ENCODE data around the gene STAM2.

Gene STAM2

DNA sequence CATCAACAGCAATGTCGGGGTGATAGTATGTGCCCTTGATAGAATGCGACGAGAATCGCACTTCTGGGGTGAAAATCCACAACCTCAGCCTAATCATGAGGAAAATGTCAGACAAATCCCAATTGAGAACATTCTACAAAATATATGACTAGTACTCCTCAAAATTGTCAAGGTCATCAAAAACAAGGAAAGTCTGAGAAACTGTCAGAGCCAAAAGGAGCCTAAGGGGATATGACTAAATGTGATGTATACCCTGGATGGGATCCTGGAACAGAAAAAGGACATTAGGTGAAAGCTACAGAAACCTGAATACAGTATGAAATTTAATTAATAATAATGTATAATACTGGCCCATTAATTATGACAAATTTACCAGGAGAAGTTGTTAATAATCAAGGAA is 69.1 kb downstream of the STAM2 start:
- Histone ChIP-seq H3K9ac (ENCODE audit: low read depth, low read length) (no peak overlapping the region), H3K4me3 (ENCODE audit: low read depth, low read length) (no peak overlapping the region), H3K9me3 (ENCODE audit: control insufficient read depth, insufficient read depth, low read length) (no peaks in the 10 kb centered on the region), H3K36me3 (ENCODE audit: control insufficient read depth, insufficient read depth, low read length) (no peaks in the 10 kb centered on the region), H3K4me1 (ENCODE audit: control insufficient read depth, insufficient read depth, low read length) (0 out of 2 replicates have a peak, but pooled peaks cover 5% of the 10 kb centered on the region), H3K27ac (ENCODE audit: low read depth, low read length) (no peak overlapping the region), H3K27me3 (ENCODE audit: control insufficient read depth, insufficient read depth, low read length) (no peaks in the 10 kb centered on the region)

DNA sequence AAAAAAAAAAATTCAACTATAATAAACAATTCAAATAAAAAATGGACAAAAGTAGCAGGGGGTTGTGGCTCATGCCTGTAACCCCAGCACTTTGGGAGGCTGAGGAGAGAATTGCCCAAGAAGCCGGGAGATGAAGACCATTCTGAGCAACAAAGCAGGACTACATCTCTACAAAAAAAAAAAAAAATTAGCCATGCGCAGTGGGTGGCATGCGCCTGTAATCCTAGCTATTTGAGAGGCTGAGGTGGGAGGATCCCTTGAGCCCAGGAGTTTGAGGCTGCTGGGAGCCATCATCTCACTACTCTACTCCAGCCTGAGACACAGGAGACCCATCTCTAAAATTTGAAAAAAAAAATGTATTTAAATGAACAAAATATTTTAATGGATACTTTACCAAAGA is 72.3 kb downstream of the STAM2 start:
- H3K36me3 ChIP-seq (ENCODE audit: control insufficient read depth, insufficient read depth, low read length): no peaks in the 10 kb centered on the region
- no peaks in the 10 kb centered on the region for H3K4me1 ChIP-seq (ENCODE audit: control insufficient read depth, insufficient read depth, low read length)
- H3K27ac ChIP-seq (ENCODE audit: low read depth, low read length): no peak overlapping the region
- no peaks in the 10 kb centered on the region for H3K9me3 ChIP-seq (ENCODE audit: control insufficient read depth, insufficient read depth, low read length)
- H3K4me3 ChIP-seq (ENCODE audit: low read depth, low read length): no peak overlapping the region
- H3K27me3 ChIP-seq (ENCODE audit: control insufficient read depth, insufficient read depth, low read length): peaks cover 30% of the 10 kb centered on the region
- no peak overlapping the region for H3K9ac ChIP-seq (ENCODE audit: low read depth, low read length)

DNA sequence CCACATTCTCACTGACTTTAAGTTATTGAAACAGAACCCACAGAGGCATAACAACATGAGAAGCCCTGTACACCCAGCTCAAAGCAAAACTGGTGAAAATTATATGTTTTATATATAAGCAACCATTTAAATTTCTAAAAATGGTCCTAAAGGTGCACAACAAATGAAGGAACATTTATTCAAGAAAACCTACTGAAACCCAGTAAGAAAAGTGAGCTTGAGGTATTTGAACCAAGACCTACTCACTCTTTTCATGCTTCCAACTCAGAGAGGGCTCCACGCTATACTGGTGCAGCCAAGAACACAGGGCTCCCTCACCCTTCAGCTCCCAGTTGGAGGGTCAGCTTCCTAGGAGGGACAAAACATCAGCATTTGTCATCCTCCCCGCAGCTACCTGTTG is 74.6 kb downstream of the STAM2 start:
- Histone ChIP-seq H3K27me3 (ENCODE audit: control insufficient read depth, insufficient read depth, low read length) (peaks cover 53% of the 10 kb centered on the region), H3K9ac (ENCODE audit: low read depth, low read length) (no peak overlapping the region), H3K4me3 (ENCODE audit: low read depth, low read length) (no peak overlapping the region), H3K36me3 (ENCODE audit: control insufficient read depth, insufficient read depth, low read length) (no peaks in the 10 kb centered on the region), H3K27ac (ENCODE audit: low read depth, low read length) (no peak overlapping the region), H3K4me1 (ENCODE audit: control insufficient read depth, insufficient read depth, low read length) (peaks cover 8% of the 10 kb centered on the region; the same call in 1 of the 2 replicates), H3K9me3 (ENCODE audit: control insufficient read depth, insufficient read depth, low read length) (no peaks in the 10 kb centered on the region)

DNA sequence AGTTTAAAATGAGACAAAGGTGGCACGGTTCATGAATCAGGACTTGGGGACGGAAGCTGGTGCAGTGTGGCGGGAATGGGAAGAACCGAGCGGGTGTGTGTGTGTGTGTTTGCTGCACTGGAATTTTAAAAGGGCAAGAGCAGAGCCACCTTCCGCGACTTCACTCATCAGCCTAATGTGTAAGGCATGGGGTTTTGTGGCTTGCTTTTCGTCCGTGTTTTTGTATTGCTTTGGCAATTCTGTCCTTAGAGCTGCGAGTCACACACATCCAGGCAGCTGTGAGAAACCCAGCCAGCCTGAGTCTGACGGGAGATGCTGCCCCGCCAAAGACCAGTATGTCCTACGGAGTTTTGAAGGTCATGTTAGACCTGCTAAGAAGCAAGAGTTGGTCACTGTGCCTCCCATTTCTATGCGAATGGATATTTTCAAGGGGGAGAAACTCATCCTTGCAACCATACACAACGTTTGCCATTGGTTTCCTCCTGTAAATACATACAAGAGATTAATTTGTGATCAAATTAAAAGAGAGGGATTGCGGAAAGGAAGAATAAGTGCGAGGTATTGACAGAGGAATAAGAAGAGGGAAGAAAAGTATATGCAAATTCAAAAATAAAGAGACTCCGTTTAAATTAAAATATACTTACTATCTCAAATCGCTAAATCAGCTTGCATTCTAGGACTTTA is 76.1 kb downstream of the STAM2 start:
- peaks cover 59% of the 10 kb centered on the region for H3K27me3 ChIP-seq (ENCODE audit: control insufficient read depth, insufficient read depth, low read length)

DNA sequence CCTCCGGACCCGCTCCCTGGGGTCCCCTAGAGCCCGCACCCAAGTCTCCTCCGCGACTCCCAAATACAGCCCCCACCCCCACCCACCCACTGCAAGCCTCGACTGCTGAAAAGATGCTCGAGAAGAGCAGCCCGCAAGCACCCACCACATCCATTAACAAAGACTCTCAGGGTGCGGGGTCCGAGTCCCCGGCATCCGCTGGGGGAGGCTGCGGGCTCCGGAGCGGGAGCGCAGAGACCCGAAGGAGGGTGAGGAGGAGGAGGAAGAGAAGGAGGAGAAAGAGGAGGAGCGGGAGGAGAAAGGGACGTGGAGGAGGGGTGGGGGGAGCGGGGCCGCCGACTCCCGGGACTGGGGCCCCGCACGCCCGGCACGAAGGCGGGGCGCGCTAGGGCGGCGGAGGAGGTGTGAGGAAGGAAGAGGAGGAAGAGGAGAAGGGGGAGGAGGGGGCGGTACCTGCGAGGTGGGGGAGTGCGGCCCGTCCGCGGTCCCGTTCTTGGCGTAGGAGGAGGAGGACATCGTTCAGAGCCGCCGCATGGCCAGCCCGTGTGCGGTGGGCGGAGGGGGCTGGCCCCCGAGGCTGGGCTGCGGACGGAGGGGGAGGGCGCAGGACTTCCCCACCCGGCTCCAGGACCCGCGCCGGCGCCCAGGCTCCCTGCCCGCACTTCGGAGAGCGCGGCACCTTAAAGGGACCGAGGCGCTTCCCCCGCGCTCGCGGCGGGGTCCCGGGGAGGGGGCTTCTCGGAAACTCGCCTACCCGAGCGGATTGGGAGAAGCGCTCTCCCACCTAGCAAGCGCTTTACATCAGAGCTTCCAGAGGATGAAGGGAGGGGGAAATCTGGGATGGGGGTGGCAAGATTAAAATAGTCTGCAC is 76.8 kb downstream of the STAM2 start, which contains the start of gene CACNB4:
Gene CACNB4, minus strand, starts transcription at position 549 of the 871 bp plus-strand sequence.
- peak within 1 kb of the TSS; percentile 30; the same call in 1 of the 2 replicates for H3K9ac ChIP-seq (ENCODE audit: low read depth, low read length)
- H3K9me3 ChIP-seq (ENCODE audit: control insufficient read depth, insufficient read depth, low read length): no peaks in the 10 kb centered on the region
- H3K4me3 ChIP-seq (ENCODE audit: low read depth, low read length): peak within 1 kb of the TSS; percentile 71
- no peaks in the 10 kb centered on the region for H3K36me3 ChIP-seq (ENCODE audit: control insufficient read depth, insufficient read depth, low read length)
- H3K27ac ChIP-seq (ENCODE audit: low read depth, low read length): no peak within 1 kb of the TSS
- H3K27me3 ChIP-seq (ENCODE audit: control insufficient read depth, insufficient read depth, low read length): peaks cover 59% of the 10 kb centered on the region
- H3K4me1 ChIP-seq (ENCODE audit: control insufficient read depth, insufficient read depth, low read length): peaks cover 8% of the 10 kb centered on the region; the same call in 1 of the 2 replicates

More for the DNA sequence above, 76.1 kb downstream of the STAM2 start:
- H3K4me1 ChIP-seq (ENCODE audit: control insufficient read depth, insufficient read depth, low read length): peaks cover 8% of the 10 kb centered on the region; the same call in 1 of the 2 replicates
- H3K36me3 ChIP-seq (ENCODE audit: control insufficient read depth, insufficient read depth, low read length): no peaks in the 10 kb centered on the region
- H3K9me3 ChIP-seq (ENCODE audit: control insufficient read depth, insufficient read depth, low read length): no peaks in the 10 kb centered on the region
- peak overlapping the region; percentile 71 for H3K4me3 ChIP-seq (ENCODE audit: low read depth, low read length)
- H3K27ac ChIP-seq (ENCODE audit: low read depth, low read length): no peak overlapping the region
- peak overlapping the region; percentile 30; the same call in 1 of the 2 replicates for H3K9ac ChIP-seq (ENCODE audit: low read depth, low read length)

DNA sequence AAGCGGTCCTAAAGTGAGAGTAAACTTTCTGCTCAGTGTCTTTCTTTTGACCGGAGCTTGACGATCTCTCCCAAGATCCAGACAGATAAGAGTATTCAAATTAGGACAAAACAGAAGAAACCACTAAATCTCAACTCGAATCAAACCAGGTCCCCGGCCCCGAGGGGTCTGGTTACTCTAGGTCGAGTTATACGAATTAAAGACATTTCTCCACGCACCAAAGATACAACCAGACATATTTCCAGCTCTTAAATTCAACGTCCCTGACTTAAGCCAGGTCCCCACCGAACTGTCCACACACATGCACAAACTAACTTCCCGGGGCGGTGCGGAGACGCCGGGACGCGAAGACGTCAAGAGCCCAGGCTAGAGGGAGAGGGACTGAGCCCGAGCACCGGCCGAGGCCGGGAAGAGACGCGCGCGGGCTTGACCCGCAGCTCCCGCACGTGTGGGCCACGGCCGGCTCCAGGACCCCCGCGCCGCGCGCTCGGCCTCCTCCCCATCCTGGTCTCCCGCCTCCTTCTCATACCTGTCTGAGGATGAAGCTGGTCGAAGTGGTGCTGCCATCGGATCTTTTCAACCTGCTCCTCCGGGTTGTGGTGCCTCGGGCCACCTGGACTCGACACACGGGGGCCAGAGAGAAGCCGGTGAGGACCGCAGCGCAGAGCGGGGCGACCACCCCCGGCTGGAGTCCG is 77.6 kb downstream of the STAM2 start:
- H3K4me1 ChIP-seq (ENCODE audit: control insufficient read depth, insufficient read depth, low read length): peaks cover 8% of the 10 kb centered on the region; the same call in 1 of the 2 replicates
- no peak overlapping the region for H3K27ac ChIP-seq (ENCODE audit: low read depth, low read length)
- no peaks in the 10 kb centered on the region for H3K36me3 ChIP-seq (ENCODE audit: control insufficient read depth, insufficient read depth, low read length)
- H3K9ac ChIP-seq (ENCODE audit: low read depth, low read length): no peak overlapping the region
- H3K9me3 ChIP-seq (ENCODE audit: control insufficient read depth, insufficient read depth, low read length): no peaks in the 10 kb centered on the region
- peak overlapping the region; percentile 71 for H3K4me3 ChIP-seq (ENCODE audit: low read depth, low read length)
- peaks cover 59% of the 10 kb centered on the region for H3K27me3 ChIP-seq (ENCODE audit: control insufficient read depth, insufficient read depth, low read length)

DNA sequence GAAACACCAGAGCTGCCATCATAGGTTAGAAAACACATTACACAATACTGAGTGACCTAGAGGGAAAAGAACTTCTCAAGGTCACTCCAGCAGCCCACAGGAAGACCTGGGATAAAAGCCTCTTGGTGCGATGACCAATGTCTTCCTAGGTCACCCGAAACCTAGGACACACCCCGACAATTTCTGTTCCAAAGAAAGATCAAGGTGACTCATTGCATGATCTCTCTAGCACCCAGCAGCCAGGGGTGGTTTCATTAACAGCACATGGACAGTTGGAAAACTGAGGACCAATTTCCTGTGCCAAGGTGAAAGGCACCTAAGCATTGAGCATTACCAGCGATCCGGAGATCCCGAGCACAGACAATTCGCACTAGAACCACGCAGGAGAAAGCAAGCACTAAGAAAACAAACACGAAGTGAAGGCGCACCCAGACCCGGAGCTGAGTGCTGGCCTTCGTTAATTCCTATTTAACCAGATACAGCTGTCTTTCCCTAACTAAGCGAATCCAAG is 78.2 kb downstream of the STAM2 start:
- Histone ChIP-seq H3K9me3 (ENCODE audit: control insufficient read depth, insufficient read depth, low read length) (no peaks in the 10 kb centered on the region), H3K9ac (ENCODE audit: low read depth, low read length) (no peak overlapping the region), H3K27me3 (ENCODE audit: control insufficient read depth, insufficient read depth, low read length) (peaks cover 59% of the 10 kb centered on the region), H3K27ac (ENCODE audit: low read depth, low read length) (no peak overlapping the region), H3K4me3 (ENCODE audit: low read depth, low read length) (peak overlapping the region; percentile 71), H3K4me1 (ENCODE audit: control insufficient read depth, insufficient read depth, low read length) (peaks cover 8% of the 10 kb centered on the region; the same call in 1 of the 2 replicates), H3K36me3 (ENCODE audit: control insufficient read depth, insufficient read depth, low read length) (no peaks in the 10 kb centered on the region)

DNA sequence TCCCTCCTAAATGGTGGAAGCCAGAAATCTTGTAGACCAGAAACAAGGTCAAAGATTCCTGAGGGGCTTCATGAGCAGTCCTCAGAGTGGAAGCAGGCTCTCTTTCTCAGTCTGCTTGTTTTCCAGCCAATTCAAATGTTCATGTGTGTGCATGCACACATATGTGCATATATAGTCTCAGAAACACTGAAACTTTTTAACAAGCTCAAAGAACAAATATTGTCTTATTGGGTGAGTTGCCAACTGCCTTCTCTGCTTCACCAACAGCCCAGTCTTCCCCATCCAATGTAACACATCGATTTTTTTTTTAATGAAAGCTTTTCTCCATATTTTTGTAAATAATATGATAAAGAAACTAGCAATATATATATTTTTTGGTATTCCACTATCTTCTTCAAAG is 80.4 kb downstream of the STAM2 start:
- H3K36me3 ChIP-seq (ENCODE audit: control insufficient read depth, insufficient read depth, low read length): no peaks in the 10 kb centered on the region
- no peak overlapping the region for H3K27ac ChIP-seq (ENCODE audit: low read depth, low read length)
- no peak overlapping the region for H3K9ac ChIP-seq (ENCODE audit: low read depth, low read length)
- peaks cover 48% of the 10 kb centered on the region for H3K27me3 ChIP-seq (ENCODE audit: control insufficient read depth, insufficient read depth, low read length)
- no peaks in the 10 kb centered on the region for H3K9me3 ChIP-seq (ENCODE audit: control insufficient read depth, insufficient read depth, low read length)
- H3K4me1 ChIP-seq (ENCODE audit: control insufficient read depth, insufficient read depth, low read length): peaks cover 8% of the 10 kb centered on the region; the same call in 1 of the 2 replicates
- H3K4me3 ChIP-seq (ENCODE audit: low read depth, low read length): no peak overlapping the region

DNA sequence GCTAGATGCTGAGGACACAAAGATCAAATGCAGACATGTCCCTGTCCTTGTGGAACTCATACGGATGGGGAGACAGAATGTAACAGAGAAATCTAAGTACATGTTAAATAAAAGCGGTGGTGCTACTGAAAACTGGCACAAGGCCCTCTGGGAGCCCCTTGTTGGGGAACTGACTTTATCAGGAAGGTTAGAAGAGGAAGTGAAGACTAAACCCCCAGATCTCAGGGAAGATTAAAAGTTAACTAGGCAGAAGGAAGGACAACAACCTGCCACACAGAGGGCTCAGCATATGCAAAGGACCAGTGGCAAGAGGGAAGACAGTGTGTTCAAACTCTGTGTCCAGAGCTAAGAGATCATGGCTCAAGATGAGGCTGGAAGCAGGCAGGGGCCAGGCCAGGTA is 81.5 kb downstream of the STAM2 start:
- Histone ChIP-seq H3K27ac (ENCODE audit: low read depth, low read length) (no peak overlapping the region), H3K4me3 (ENCODE audit: low read depth, low read length) (no peak overlapping the region), H3K27me3 (ENCODE audit: control insufficient read depth, insufficient read depth, low read length) (peaks cover 37% of the 10 kb centered on the region), H3K36me3 (ENCODE audit: control insufficient read depth, insufficient read depth, low read length) (no peaks in the 10 kb centered on the region), H3K9ac (ENCODE audit: low read depth, low read length) (no peak overlapping the region), H3K4me1 (ENCODE audit: control insufficient read depth, insufficient read depth, low read length) (peaks cover 8% of the 10 kb centered on the region; the same call in 1 of the 2 replicates), H3K9me3 (ENCODE audit: control insufficient read depth, insufficient read depth, low read length) (no peaks in the 10 kb centered on the region)

DNA sequence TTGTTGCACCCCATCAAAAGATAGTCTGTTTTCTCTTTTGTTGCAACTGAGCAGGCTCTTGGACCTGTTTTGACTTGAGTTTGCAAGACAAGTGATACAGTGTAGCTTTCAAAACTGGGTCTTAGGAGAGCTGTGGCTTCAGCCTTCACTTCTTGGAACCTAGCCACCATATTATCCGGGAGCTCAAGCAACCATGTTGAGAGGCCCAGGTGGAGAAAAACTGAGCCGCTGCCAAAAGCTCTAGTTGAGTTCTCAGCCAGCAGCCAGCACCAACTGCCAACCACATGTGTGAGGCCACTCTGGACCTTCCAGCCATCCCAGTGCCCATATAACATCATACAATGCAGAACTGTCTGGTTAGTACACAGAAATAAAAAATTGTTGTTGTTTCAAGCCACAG is 82.1 kb downstream of the STAM2 start:
- Histone ChIP-seq H3K9ac (ENCODE audit: low read depth, low read length) (no peak overlapping the region), H3K4me1 (ENCODE audit: control insufficient read depth, insufficient read depth, low read length) (peaks cover 8% of the 10 kb centered on the region; the same call in 1 of the 2 replicates), H3K9me3 (ENCODE audit: control insufficient read depth, insufficient read depth, low read length) (no peaks in the 10 kb centered on the region), H3K4me3 (ENCODE audit: low read depth, low read length) (no peak overlapping the region), H3K27ac (ENCODE audit: low read depth, low read length) (no peak overlapping the region), H3K36me3 (ENCODE audit: control insufficient read depth, insufficient read depth, low read length) (no peaks in the 10 kb centered on the region), H3K27me3 (ENCODE audit: control insufficient read depth, insufficient read depth, low read length) (peaks cover 31% of the 10 kb centered on the region)

All from HUES48 (cell line).